Adipocyte (in vitro differentiated cells): ENCODE measurements around the gene NHSL2.
A peak's percentile ranks its signal among the peaks of the same experiment; 100 is the strongest.

Experiments
- DNase-seq: peaks from one replicate; pipeline ENCODE4 v3.0.0-alpha.2; 2015; ENCODE audit warnings: low read depth
- H3K27me3 ChIP-seq: replicated peaks from 2 replicates; pipeline ENCODE4 v1.7.0; 2013; ENCODE audit warnings: mild to moderate bottlenecking, low read length, moderate library complexity; ENCODE audit not compliant: control insufficient read depth, insufficient read depth
- H3K36me3 ChIP-seq: 2 replicates; pipeline ENCODE4 v1.7.0; 2013; ENCODE audit warnings: low read length, mild to moderate bottlenecking, moderate library complexity; ENCODE audit not compliant: control insufficient read depth, insufficient read depth, severe bottlenecking
- H3K4me1 ChIP-seq: 2 replicates; pipeline ENCODE4 v1.7.0; 2013; ENCODE audit warnings: mild to moderate bottlenecking, low read length, moderate library complexity; ENCODE audit not compliant: control insufficient read depth, insufficient read depth
- H3K4me3 ChIP-seq: 2 replicates; pipeline ENCODE4 v1.7.0; 2013; ENCODE audit warnings: mild to moderate bottlenecking, low read length, moderate library complexity
- H3K9ac ChIP-seq: 2 replicates; pipeline ENCODE4 v1.7.0; 2013; ENCODE audit warnings: mild to moderate bottlenecking, low read length, moderate library complexity
- H3K9me3 ChIP-seq: 2 replicates; pipeline ENCODE4 v1.7.0; 2013; ENCODE audit warnings: mild to moderate bottlenecking, low read length, moderate library complexity; ENCODE audit not compliant: control insufficient read depth

NHSL2 gene

DNA sequence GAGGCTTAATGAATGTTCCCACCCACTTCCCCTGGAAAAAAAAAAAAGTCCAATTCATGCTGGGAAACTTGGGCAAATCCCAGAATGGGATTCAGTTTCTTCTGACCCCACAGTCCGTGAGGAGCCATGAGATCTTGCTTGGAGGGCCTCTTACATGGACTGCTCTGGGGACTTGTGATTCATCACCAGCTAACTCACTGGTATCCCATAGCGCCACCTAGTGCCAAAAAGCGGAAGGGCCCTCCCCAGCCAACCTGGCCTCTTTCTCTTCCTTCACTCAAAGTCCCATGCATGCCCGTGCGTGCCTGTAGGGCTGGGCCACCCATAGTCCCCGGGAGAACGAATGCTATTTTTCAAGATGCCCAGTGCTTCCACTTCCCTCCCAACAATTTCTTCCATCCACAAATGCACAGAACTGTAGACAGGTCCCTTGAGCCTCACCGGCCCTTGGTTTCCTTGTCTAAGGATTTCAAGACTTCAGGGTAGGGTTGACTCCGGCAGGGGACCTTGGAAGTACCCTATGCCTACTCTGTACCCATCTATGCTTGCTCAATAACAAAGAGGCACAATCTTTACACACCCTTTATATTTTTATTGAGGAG is 216.0 kb downstream of the NHSL2 start:
- no peaks in the 10 kb centered on the region for H3K9me3 ChIP-seq
- H3K9ac ChIP-seq = peak overlapping the region; percentile 70
- peaks cover 17% of the 10 kb centered on the region for H3K27me3 ChIP-seq
- peak; percentile 91 for DNase-seq
- H3K4me1 ChIP-seq = peaks cover 46% of the 10 kb centered on the region
- H3K4me3 ChIP-seq = no peak overlapping the region
- no peaks in the 10 kb centered on the region for H3K36me3 ChIP-seq

GRCh38 chrX:72127332-72127731 is 216.7 kb downstream of the NHSL2 start:
- Histone ChIP-seq H3K4me1 (peaks cover 47% of the 10 kb centered on the region), H3K4me3 (no peak overlapping the region), H3K9ac (peak overlapping the region; percentile 70), H3K27me3 (peaks cover 18% of the 10 kb centered on the region), H3K36me3 (no peaks in the 10 kb centered on the region), H3K9me3 (no peaks in the 10 kb centered on the region)
- no peak for DNase-seq

DNA sequence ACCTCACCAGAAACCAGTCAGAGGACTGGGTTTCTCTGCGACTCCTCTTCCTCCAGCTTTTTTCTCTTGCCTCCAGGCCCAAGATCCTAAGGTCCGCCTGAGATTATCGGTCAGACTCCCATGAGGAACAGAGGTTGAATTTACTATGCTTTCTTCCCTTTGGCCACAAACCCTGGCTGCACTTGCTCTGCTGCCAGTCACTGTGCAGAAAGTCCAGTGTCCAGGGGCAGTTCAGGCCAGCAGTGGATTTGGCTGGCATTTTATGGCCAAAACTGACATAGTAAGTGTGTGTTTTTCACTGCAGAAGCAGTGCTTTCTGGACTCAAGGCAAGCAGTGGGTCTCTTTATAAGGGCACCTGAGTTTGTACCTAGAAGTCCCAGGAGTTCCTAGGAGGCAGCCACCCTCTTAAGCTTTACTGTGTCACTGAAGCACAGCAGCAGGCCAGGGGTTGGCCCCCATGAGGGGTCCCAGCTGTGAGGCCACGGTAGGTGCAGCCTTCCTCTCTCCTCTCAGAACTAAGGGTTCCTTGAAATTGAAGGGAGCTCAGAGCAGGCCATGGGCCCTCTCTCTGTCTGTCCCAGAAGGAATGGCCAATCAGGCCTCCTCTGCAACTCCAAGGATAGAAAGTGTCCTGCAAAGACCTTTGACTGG is 217.7 kb downstream of the NHSL2 start:
- Histone ChIP-seq H3K27me3 (peaks cover 16% of the 10 kb centered on the region), H3K9ac (peak overlapping the region; percentile 25), H3K4me1 (peaks cover 48% of the 10 kb centered on the region), H3K9me3 (no peaks in the 10 kb centered on the region), H3K36me3 (no peaks in the 10 kb centered on the region), H3K4me3 (no peak overlapping the region)
- no peak for DNase-seq

DNA sequence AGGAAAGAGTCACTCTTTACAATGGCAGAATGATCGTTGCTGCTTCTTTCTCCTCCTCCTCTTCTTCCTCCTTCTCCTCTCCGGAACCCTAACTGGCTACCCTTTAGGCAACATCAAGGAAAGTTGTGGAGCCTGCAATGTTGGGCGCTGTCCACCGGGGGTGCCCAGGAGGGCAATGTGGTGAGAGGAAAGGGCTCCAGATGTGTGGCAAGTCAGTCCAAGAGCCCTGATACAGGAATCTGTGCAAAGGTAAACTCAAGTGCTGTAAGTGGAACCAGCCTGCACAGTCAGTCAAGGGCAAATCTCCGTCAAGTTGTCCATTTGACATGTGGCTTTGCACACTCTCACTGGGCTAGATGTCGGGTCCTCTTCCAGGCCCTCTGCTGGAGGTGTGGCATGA is 218.2 kb downstream of the NHSL2 start:
- Histone ChIP-seq H3K27me3 (peaks cover 14% of the 10 kb centered on the region), H3K9ac (no peak overlapping the region), H3K36me3 (no peaks in the 10 kb centered on the region), H3K4me3 (no peak overlapping the region), H3K9me3 (no peaks in the 10 kb centered on the region), H3K4me1 (peaks cover 42% of the 10 kb centered on the region)
- peak; percentile 33 for DNase-seq

GRCh38 chrX:72129661-72130060 is 219.0 kb downstream of the NHSL2 start:
- Histone ChIP-seq H3K36me3 (no peaks in the 10 kb centered on the region), H3K4me1 (peaks cover 39% of the 10 kb centered on the region), H3K9ac (no peak overlapping the region), H3K27me3 (peaks cover 9% of the 10 kb centered on the region), H3K4me3 (no peak overlapping the region), H3K9me3 (no peaks in the 10 kb centered on the region)
- DNase-seq = no peak

DNA sequence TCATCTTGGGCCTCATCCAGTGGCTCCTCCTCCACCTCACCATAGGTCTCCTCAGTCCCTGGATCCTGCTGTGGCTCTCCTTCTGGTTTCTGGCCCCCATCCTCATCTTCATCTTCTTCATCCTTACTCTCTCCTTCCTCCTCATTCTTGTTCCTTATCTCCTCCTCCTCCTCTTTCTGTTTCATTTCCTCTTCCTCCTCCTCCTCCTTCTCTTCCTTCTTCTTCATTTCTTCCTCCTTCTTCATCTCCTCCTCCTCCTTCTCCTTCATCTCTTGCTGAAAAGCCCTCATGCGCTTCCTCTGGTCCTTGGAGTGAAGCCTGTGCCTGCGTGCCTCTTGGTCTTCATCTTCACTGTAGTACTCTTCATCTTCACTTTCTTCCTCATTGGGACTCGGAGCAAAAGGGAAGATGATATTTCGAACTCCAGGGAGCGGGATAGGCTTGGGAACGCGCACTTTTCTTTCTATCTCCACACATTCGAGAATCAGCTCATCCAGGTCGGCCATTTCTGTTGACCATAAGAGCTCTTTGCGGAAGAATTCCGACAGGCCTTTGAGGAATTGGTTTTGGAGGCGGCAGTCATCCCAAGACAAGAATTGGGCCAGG is 219.6 kb downstream of the NHSL2 start:
- Histone ChIP-seq H3K36me3 (no peaks in the 10 kb centered on the region), H3K4me1 (peaks cover 38% of the 10 kb centered on the region), H3K9ac (no peak overlapping the region), H3K9me3 (no peaks in the 10 kb centered on the region), H3K4me3 (peak overlapping the region; percentile 79), H3K27me3 (peaks cover 9% of the 10 kb centered on the region)
- DNase-seq = no peak

- Histone ChIP-seq H3K9ac (peak overlapping the region; percentile 83), H3K36me3 (no peaks in the 10 kb centered on the region), H3K9me3 (no peaks in the 10 kb centered on the region), H3K4me3 (peak overlapping the region; percentile 79), H3K27me3 (peaks cover 9% of the 10 kb centered on the region), H3K4me1 (peaks cover 32% of the 10 kb centered on the region)
- DNase-seq = no peak
These were observed 220.2 kb downstream of the NHSL2 start for GRCh38 chrX:72130762-72131250.

DNA sequence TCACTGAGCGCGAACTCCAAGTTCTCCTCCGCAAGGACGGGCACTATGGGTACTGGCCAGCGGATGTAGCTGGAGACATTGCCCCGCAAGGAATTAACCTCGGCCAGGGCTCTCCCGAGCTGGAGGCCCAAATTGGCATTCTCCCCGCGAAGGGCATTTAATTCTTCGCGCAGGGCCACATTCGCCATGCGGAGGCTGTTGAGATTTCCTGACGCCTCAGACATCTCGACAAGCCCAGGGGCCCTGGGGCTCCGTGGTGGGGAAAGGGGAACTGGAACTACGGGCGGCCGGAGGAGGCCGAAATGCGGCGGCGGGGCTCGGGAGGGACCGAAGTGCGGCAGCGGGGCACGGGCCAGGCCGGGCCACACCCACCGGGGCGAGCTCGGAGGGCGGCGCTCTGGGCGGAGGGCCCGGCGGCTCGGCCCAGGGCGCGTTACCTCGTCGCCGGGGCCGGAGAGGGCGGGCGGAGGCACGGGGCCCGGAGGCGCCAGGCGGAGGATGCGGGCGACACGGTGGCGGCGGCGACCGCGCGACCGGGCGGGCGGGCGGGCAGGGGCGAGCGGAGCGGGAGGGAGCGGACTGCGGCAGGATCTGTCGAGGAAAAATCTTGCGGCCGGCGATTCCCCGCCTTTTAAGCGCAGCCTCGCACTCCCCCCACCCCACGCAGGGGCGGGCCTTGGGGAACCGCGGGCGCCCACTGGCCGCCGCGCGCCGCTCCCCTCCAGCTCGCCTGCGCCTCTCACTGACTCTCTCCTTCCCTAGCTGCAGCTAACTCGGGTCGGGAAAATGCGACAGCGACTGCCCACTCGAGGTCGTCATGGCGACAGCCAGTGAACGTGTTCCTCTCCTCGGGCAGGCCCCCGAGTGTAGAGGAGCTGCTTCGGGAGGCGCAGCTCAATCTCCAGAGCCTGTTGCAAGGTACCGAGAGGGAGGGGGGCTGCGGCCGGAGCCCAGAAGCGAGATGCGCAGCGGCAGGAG is 221.0 kb downstream of the NHSL2 start, which contains the start of gene RTL5:
TSS of gene RTL5 (minus strand) at position 599 of the 978 bp plus-strand sequence.
- H3K27me3 ChIP-seq = peaks cover 13% of the 10 kb centered on the region
- H3K4me1 ChIP-seq = peaks cover 26% of the 10 kb centered on the region
- DNase-seq = peak; percentile 94
- H3K36me3 ChIP-seq = no peaks in the 10 kb centered on the region
- no peaks in the 10 kb centered on the region for H3K9me3 ChIP-seq
- H3K4me3 ChIP-seq = peak within 1 kb of the TSS; percentile 79
- H3K9ac ChIP-seq = peak within 1 kb of the TSS; percentile 83

GRCh38 chrX:72132456-72132855 is 221.8 kb downstream of the NHSL2 start:
- no peaks in the 10 kb centered on the region for H3K9me3 ChIP-seq
- peak overlapping the region; percentile 64 for H3K4me3 ChIP-seq
- peak overlapping the region; percentile 51 for H3K9ac ChIP-seq
- H3K4me1 ChIP-seq = peaks cover 18% of the 10 kb centered on the region
- H3K27me3 ChIP-seq = peaks cover 13% of the 10 kb centered on the region
- no peaks in the 10 kb centered on the region for H3K36me3 ChIP-seq
- no peak for DNase-seq

- Histone ChIP-seq H3K27me3 (peaks cover 13% of the 10 kb centered on the region), H3K9me3 (no peaks in the 10 kb centered on the region), H3K36me3 (no peaks in the 10 kb centered on the region), H3K9ac (no peak overlapping the region), H3K4me3 (no peak overlapping the region), H3K4me1 (peaks cover 4% of the 10 kb centered on the region)
- no peak for DNase-seq
These were observed 223.4 kb downstream of the NHSL2 start for GRCh38 chrX:72133851-72134546.
